Activated B cell treated with CpG ODN at 0.5 μM for 24 hours (primary cell): Measurements from ENCODE around the gene NTRK1. TPM values are rescaled to one million over a fixed set of nuclear protein-coding genes. Genes with fewer than 3 reads are reported as not detected.

Experiments used
- ATAC-seq: fragments of 200-7000 bp; cut with Tn5 transposase; one replicate; pipeline ENCODE4 v1.10.0; 2021; ENCODE audit warnings: low read depth, mild to moderate bottlenecking, moderate library complexity
- CTCF ChIA-PET: fragments of 350-600 bp; sonication (Branson Sonifier 250); formaldehyde crosslinking; loops from one replicate; lab custom pipeline; 2021; ENCODE audit warnings: antibody characterized with exemption; lab: Charles Lee
- POLR2A ChIA-PET: fragments of 350-600 bp; sonication (Branson Sonifier 250); formaldehyde crosslinking; loops from one replicate; lab custom pipeline; 2021; ENCODE audit warnings: antibody characterized with exemption; lab: Charles Lee
- DNase-seq: peaks from one replicate; pipeline ENCODE4 v3.0.0; 2022
- H3K27ac Mint-ChIP-seq: one replicate; pipeline ENCODE4 v1.8.0; 2020; ENCODE audit warnings: mixed read lengths
- H3K27me3 Mint-ChIP-seq: one replicate; pipeline ENCODE4 v1.8.0; 2021; ENCODE audit warnings: mixed read lengths
- H3K36me3 Mint-ChIP-seq: one replicate; pipeline ENCODE4 v1.8.0; 2021; ENCODE audit warnings: low read depth, mixed read lengths
- H3K4me1 Mint-ChIP-seq: one replicate; pipeline ENCODE4 v1.8.0; 2021; ENCODE audit warnings: mixed read lengths
- H3K4me3 Mint-ChIP-seq: one replicate; pipeline ENCODE4 v1.8.0; 2020; ENCODE audit warnings: mild to moderate bottlenecking, mixed read lengths
- H3K9me3 Mint-ChIP-seq: one replicate; pipeline ENCODE4 v1.8.0; 2020; ENCODE audit warnings: mixed read lengths
- intact Hi-C: fragments of 100-400 bp; cut with micrococcal nuclease; formaldehyde crosslinking; loops from one replicate; pipeline ENCODE4 v1.15.1; 2024
- total RNA-seq: library from RNA; stranded (reverse); gene quantifications from 2 replicates; pipeline ENCODE4 v1.2.3, GENCODE V29; 2022
- TF ChIP-seq, protein P1 (sequence below): fragments of 200-600 bp; IDR thresholded peaks from one replicate; pipeline ENCODE4 v1.8.0; 2022; ENCODE audit warnings: antibody characterized with exemption, mild to moderate bottlenecking

The NTRK1 gene
- total RNA-seq, 1 donor from 2014 or later: 0.11 TPM

DNA sequence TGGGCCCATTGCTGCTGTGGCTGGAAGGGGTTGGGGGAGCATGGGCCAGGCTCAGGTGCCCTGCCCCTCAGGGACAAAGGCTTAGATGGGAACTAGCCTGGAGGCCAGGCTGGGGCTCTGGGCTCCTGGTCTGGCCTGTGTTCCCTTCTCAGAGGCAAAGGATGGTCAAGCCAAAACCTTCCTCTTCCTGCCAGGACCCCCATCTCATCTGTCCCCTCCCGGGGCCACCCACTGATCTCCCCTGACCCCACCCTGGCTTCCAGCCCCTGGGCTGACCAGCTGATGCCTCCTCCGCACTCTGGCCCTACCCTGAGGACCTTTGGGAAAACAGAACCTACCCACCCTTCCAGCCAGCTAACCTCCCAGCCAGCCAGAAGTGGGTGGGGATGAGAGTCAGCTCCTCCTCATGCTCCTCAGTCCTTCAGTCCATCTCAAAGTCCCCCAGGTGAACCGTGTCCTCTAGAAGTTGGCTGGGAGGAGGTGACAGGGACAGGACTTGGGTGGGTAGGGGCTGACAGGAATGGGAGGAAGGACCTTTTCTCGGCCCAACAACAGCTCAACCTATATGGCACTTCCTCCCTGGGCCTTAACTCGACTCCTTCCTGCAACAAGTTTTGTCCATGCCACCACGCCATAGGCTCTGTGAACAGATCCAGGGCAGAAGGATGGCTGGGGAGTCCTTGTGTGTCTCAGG is 40.4 kb downstream of the NTRK1 start:
- H3K27me3 Mint-ChIP-seq: peaks cover 47% of the 10 kb centered on the region
- no peaks in the 10 kb centered on the region for H3K4me1 Mint-ChIP-seq
- H3K4me3 Mint-ChIP-seq: no peak overlapping the region
- ATAC-seq: no peak
- ChIA-PET POLR2A (no interaction called here), CTCF (no interaction called here)
- intact Hi-C loops: no loop called here
- no peaks in the 10 kb centered on the region for H3K9me3 Mint-ChIP-seq
- no peaks in the 10 kb centered on the region for H3K36me3 Mint-ChIP-seq
- H3K27ac Mint-ChIP-seq: no peak overlapping the region
- TF ChIP-seq, protein P1, sequence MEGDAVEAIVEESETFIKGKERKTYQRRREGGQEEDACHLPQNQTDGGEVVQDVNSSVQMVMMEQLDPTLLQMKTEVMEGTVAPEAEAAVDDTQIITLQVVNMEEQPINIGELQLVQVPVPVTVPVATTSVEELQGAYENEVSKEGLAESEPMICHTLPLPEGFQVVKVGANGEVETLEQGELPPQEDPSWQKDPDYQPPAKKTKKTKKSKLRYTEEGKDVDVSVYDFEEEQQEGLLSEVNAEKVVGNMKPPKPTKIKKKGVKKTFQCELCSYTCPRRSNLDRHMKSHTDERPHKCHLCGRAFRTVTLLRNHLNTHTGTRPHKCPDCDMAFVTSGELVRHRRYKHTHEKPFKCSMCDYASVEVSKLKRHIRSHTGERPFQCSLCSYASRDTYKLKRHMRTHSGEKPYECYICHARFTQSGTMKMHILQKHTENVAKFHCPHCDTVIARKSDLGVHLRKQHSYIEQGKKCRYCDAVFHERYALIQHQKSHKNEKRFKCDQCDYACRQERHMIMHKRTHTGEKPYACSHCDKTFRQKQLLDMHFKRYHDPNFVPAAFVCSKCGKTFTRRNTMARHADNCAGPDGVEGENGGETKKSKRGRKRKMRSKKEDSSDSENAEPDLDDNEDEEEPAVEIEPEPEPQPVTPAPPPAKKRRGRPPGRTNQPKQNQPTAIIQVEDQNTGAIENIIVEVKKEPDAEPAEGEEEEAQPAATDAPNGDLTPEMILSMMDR: no peak
- no peak for DNase-seq

DNA sequence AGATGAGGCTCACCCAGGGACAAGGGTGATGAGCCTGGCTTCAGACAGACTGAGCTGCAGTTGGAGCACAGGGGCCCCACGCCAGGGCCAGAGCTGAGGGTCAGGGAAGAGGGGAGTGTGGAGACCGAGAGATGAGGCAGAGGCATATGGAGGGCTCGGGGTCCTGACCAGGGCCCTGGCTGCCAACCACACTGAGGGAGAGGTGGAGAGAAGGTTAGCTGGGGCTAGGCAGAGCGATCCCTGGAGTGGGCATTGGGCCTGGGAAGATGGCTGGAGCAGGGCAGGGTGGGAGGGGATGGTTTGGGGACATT is 40.9 kb downstream of the NTRK1 start:
- no peak overlapping the region for H3K27ac Mint-ChIP-seq
- H3K9me3 Mint-ChIP-seq: no peaks in the 10 kb centered on the region
- TF ChIP-seq, protein P1: no peak
- no peak for ATAC-seq
- intact Hi-C loops: no loop called here
- POLR2A ChIA-PET: interaction anchor here (0.5 kb wide), 1 partner anchor 173 kb away, joined by 4 read pairs; the partner anchor contains the start of genes ISG20L2 and METTL25B
- CTCF ChIA-PET: interaction anchor here (1.2 kb wide), 1 partner anchor 12 kb away, joined by 3 read pairs; no protein-coding TSS in a partner anchor
- H3K4me3 Mint-ChIP-seq: no peak overlapping the region
- H3K36me3 Mint-ChIP-seq: no peaks in the 10 kb centered on the region
- H3K27me3 Mint-ChIP-seq: peaks cover 42% of the 10 kb centered on the region
- H3K4me1 Mint-ChIP-seq: no peaks in the 10 kb centered on the region
- DNase-seq: no peak

DNA sequence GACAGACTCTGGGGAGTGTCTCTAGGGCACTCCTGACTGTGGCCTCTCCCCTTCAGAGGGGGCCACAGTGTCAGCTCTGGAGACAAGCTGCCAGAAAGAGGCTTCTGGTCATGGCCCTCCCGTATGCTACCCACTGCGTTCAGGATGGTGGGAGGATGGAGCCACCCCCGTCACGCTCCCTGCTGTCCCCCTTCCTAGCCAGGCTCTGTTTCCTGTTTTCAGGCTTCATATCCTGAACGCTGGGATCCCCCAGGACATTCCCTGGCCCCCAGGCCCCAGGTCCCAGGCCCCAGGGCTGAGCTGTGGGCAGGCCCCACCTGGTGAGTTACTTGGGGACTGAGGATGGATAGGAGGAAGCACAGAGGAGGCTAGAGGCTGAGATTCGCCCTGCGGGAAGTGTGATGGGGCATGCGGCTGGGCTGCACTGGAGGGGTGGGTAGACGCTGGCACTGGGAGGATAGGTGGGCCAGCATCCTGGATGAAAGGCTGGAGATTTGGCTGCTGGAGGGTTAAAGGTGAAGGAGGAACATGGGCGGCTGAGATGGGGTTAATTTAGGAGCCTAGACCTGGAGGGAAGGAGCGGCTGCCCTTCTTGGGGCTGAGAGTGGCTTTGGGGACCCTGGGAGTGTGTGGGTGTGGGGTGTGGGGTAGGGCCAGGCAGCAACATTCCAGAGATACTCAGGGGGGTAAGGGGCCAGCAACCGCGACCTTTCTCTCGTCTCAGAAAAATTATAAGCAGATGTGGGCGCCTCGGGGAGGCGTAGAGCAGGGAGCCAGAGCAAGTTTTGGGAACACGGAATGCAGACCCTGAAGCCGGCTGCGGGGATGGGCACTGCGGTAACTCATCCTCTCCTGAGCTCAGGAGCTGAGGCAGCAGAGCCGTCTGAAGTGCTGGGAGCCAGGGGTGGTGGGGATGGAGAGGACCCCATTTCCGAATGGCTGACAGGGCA is 41.6 kb downstream of the NTRK1 start:
- H3K27me3 Mint-ChIP-seq: peaks cover 44% of the 10 kb centered on the region
- TF ChIP-seq, protein P1: no peak
- ATAC-seq (no peak), DNase-seq (no peak)
- H3K36me3 Mint-ChIP-seq: no peaks in the 10 kb centered on the region
- intact Hi-C loops: no loop called here
- H3K27ac Mint-ChIP-seq: no peak overlapping the region
- no peaks in the 10 kb centered on the region for H3K9me3 Mint-ChIP-seq
- no peaks in the 10 kb centered on the region for H3K4me1 Mint-ChIP-seq
- CTCF ChIA-PET: interaction anchor here (1.2 kb wide), 1 partner anchor 13 kb away, joined by 3 read pairs; no protein-coding TSS in a partner anchor
- H3K4me3 Mint-ChIP-seq: no peak overlapping the region
- POLR2A ChIA-PET: interaction anchor here (0.5 kb wide), 1 partner anchor 174 kb away, joined by 4 read pairs; the partner anchor contains the start of genes ISG20L2 and METTL25B

DNA sequence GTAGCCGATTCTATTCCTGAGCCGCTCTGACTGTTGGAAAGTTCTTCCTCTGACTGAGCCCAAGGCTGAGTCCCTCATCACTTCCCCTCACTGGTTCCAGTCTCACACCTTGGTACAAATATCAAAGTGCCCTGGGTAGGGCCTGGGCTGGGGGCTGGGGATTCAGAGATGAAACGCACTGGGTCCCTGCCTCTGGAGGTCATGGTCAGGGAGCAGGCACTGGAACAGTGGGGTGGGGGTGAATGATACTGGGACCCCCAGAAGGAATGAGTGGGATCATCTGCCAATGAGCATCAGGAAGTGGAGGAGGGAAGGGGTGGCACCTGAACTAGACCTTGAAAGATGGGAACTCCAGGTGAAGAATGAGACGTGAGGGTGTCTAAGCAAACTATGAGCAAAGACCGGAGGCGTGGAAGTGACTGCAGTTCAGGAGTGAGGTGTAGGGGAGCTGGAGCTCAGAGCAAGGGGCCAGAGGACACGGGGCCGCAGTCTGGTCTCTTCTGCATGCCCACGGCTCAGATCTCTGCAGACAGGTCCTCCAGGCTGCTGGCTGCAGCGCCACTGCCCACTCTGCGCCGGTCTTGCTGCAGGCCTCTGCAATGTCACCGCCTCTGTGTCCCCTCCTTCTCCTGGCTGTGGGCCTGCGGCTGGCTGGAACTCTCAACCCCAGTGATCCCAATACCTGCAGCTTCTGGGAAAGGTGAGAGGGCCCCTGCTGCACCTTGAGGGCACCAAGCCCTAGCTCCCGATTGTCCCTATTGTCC is 42.8 kb downstream of the NTRK1 start:
- intact Hi-C loops: no loop called here
- no peak for DNase-seq
- no peak overlapping the region for H3K4me3 Mint-ChIP-seq
- H3K36me3 Mint-ChIP-seq: no peaks in the 10 kb centered on the region
- TF ChIP-seq, protein P1: no peak
- no peaks in the 10 kb centered on the region for H3K4me1 Mint-ChIP-seq
- ChIA-PET CTCF (no interaction called here), POLR2A (no interaction called here)
- no peak for ATAC-seq
- peaks cover 36% of the 10 kb centered on the region for H3K27me3 Mint-ChIP-seq
- H3K27ac Mint-ChIP-seq: no peak overlapping the region
- H3K9me3 Mint-ChIP-seq: no peaks in the 10 kb centered on the region
